Measurements from ENCODE around the gene ARL14.

DNA sequence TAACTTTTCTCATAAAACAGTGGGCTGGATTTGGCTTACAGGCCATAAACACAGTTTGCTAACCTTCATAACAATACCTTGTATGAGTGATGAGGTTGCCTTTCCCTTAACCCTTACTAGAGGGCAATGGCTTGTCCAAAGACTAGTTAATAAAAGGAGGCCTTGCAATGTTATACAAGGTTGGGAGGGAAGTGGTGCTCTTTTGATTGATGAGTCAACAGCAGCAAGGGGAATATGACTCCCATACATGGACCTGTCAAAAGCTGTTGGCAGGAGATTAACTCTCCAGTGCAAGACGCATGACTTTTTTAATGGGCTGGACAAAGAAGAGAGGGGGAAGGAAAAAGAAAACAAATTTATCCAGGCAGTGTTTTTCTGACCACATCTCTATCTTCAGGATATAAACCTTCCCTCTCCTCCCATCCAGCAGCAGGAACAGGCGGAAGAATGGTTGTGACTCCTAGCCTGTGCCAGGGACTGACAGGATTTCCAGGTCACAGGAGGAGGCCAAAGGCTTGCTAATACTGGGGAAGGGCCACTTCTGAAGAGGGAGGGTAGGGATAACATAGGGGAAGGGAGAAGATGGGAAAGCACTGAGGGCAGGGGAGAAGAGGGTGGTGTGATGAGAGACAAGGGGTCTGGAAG is 35.2 kb upstream of the ARL14 start:
- TF ChIP-seq, protein P1, sequence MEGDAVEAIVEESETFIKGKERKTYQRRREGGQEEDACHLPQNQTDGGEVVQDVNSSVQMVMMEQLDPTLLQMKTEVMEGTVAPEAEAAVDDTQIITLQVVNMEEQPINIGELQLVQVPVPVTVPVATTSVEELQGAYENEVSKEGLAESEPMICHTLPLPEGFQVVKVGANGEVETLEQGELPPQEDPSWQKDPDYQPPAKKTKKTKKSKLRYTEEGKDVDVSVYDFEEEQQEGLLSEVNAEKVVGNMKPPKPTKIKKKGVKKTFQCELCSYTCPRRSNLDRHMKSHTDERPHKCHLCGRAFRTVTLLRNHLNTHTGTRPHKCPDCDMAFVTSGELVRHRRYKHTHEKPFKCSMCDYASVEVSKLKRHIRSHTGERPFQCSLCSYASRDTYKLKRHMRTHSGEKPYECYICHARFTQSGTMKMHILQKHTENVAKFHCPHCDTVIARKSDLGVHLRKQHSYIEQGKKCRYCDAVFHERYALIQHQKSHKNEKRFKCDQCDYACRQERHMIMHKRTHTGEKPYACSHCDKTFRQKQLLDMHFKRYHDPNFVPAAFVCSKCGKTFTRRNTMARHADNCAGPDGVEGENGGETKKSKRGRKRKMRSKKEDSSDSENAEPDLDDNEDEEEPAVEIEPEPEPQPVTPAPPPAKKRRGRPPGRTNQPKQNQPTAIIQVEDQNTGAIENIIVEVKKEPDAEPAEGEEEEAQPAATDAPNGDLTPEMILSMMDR (conservative IDR thresholded peaks at IDR 0.05; ENCODE audit: low read length), result no peak
- no peak for TF ChIP-seq EZH2phosphoT487 (IDR thresholded peaks at IDR 0.05; ENCODE audit: borderline replicate concordance, low read depth, low read length)
